GM23338 (cell line): Measurements from ENCODE around the gene FCN2. TPM values are rescaled to one million over a fixed set of nuclear protein-coding genes. Genes with fewer than 3 reads are reported as not detected.

Experiments
- ATAC-seq: fragments of 200-7000 bp; cut with Tn5 transposase; 3 replicates; pipeline ENCODE4 v1.9.1; 2020
- DNase-seq: peaks from one replicate; pipeline ENCODE4 v3.0.0-alpha.2; 2015; ENCODE audit warnings: low spot score
- H2AFZ ChIP-seq: fragments of 200-600 bp; sonication (generic); 2 replicates; pipeline ENCODE4 v1.8.0; 2016; ENCODE audit warnings: antibody characterized with exemption, mild to moderate bottlenecking, moderate library complexity
- H3F3A ChIP-seq: fragments of 200-600 bp; sonication (generic); replicated peaks from 2 replicates; pipeline ENCODE4 v1.8.0; 2017; ENCODE audit warnings: antibody characterized with exemption, mixed run types, low read depth
- H3K27ac ChIP-seq: fragments of 200-600 bp; sonication (generic); 2 replicates; pipeline ENCODE4 v1.6.1; 2016; ENCODE audit warnings: low read depth
- H3K27me3 ChIP-seq: fragments of 200-600 bp; sonication (generic); 2 replicates; pipeline ENCODE4 v1.8.0; 2016; ENCODE audit warnings: mild to moderate bottlenecking, mixed run types, moderate library complexity; ENCODE audit not compliant: insufficient read depth
- H3K36me3 ChIP-seq: fragments of 200-600 bp; sonication (generic); 2 replicates; pipeline ENCODE4 v1.8.0; 2016; ENCODE audit warnings: mild to moderate bottlenecking; ENCODE audit not compliant: insufficient read depth
- H3K4me1 ChIP-seq: fragments of 200-600 bp; sonication (generic); 2 replicates; pipeline ENCODE4 v1.8.0; 2016; ENCODE audit warnings: mild to moderate bottlenecking, moderate library complexity; ENCODE audit not compliant: insufficient read depth
- H3K4me2 ChIP-seq: fragments of 200-600 bp; sonication (generic); 2 replicates; pipeline ENCODE4 v1.7.1; 2017; ENCODE audit warnings: mixed run types
- H3K4me3 ChIP-seq: fragments of 200-600 bp; sonication (generic); 2 replicates; pipeline ENCODE4 v1.6.1; 2016; ENCODE audit warnings: mixed run types
- H3K79me2 ChIP-seq: fragments of 200-600 bp; sonication (generic); replicated peaks from 2 replicates; pipeline ENCODE4 v1.8.0; 2017; ENCODE audit warnings: mild to moderate bottlenecking; ENCODE audit not compliant: insufficient read depth
- H3K9me2 ChIP-seq: fragments of 200-600 bp; sonication (generic); 2 replicates; pipeline ENCODE4 v1.8.0; 2017; ENCODE audit not compliant: insufficient read depth
- H4K20me1 ChIP-seq: fragments of 200-600 bp; sonication (generic); replicated peaks from 2 replicates; pipeline ENCODE4 v1.8.0; 2017; ENCODE audit warnings: mild to moderate bottlenecking; ENCODE audit not compliant: insufficient read depth
- H3K27ac Mint-ChIP-seq: 2 replicates; pipeline ENCODE4 v1.8.0; 2020; ENCODE audit warnings: inconsistent platforms, mild to moderate bottlenecking, moderate library complexity, mixed read lengths
- H3K27me3 Mint-ChIP-seq: 3 replicates; pipeline ENCODE4 v1.8.0; 2022; ENCODE audit warnings: low read depth, mild to moderate bottlenecking, moderate library complexity, mixed read lengths, inconsistent platforms; ENCODE audit not compliant: insufficient read depth, poor library complexity
- H3K36me3 Mint-ChIP-seq: 3 replicates; pipeline ENCODE4 v1.8.0; 2021; ENCODE audit warnings: low read depth, mild to moderate bottlenecking, inconsistent platforms, moderate library complexity, mixed read lengths
- H3K4me1 Mint-ChIP-seq: 3 replicates; pipeline ENCODE4 v1.8.0; 2020; ENCODE audit warnings: mild to moderate bottlenecking, inconsistent platforms, mixed read lengths
- H3K4me3 Mint-ChIP-seq: 3 replicates; pipeline ENCODE4 v1.8.0; 2021; ENCODE audit warnings: moderate library complexity, mild to moderate bottlenecking, inconsistent platforms, mixed read lengths
- H3K9me3 Mint-ChIP-seq: 3 replicates; pipeline ENCODE4 v1.8.0; 2020; ENCODE audit warnings: moderate library complexity, mild to moderate bottlenecking, inconsistent platforms, mixed read lengths
- CREB1 ChIP-seq: fragments of 250-450 bp; sonication (Bioruptor Pico); IDR thresholded peaks from 2 replicates; pipeline ENCODE4 v1.5.0; 2020; ENCODE audit warnings: low read depth, mild to moderate bottlenecking, moderate library complexity
- ETS1 ChIP-seq: IDR thresholded peaks from 2 replicates; pipeline ENCODE4 v1.6.1; 2016; ENCODE audit warnings: antibody characterized with exemption
- EZH2 ChIP-seq: fragments of 200-600 bp; sonication (generic); IDR thresholded peaks from one replicate; pipeline ENCODE4 v1.8.0; 2017; ENCODE audit warnings: antibody characterized with exemption, mild to moderate bottlenecking, low read depth; ENCODE audit not compliant: unreplicated experiment
- EZH2phosphoT487 ChIP-seq: fragments of 200-600 bp; sonication (generic); IDR thresholded peaks from one replicate; pipeline ENCODE4 v1.8.1; 2018; ENCODE audit warnings: antibody characterized with exemption; ENCODE audit not compliant: unreplicated experiment
- JUNB ChIP-seq: IDR thresholded peaks from one replicate; pipeline ENCODE4 v1.6.1; 2016; ENCODE audit warnings: antibody characterized with exemption; ENCODE audit not compliant: unreplicated experiment
- NANOG ChIP-seq: IDR thresholded peaks from 2 replicates; pipeline ENCODE4 v1.6.1; 2016; ENCODE audit warnings: antibody characterized with exemption, borderline replicate concordance
- REST ChIP-seq: IDR thresholded peaks from one replicate; pipeline ENCODE4 v1.6.1; 2018; ENCODE audit warnings: antibody characterized with exemption; ENCODE audit not compliant: unreplicated experiment
- STAT1 ChIP-seq: IDR thresholded peaks from one replicate; pipeline ENCODE4 v1.6.1; 2016; ENCODE audit warnings: antibody characterized with exemption; ENCODE audit not compliant: unreplicated experiment
- ZNF114 ChIP-seq: fragments of 250-450 bp; sonication (Bioruptor Pico); IDR thresholded peaks from 2 replicates; pipeline ENCODE4 v1.5.0; 2020; ENCODE audit warnings: mild to moderate bottlenecking, moderate library complexity
- polyA plus RNA-seq: library from polyadenylated mRNA; unstranded; fragments of >200 nt; fragmentation: Nextera tagmentation; extraction: Ambion mirVana; gene quantifications from 2 replicates; pipeline ENCODE4 v1.2.1, GENCODE V29; 2016
- total RNA-seq: library from RNA; depleted of rRNA; stranded (reverse); fragments of >200 nt; shearing (Covaris generic); gene quantifications from 2 replicates; pipeline ENCODE4 v1.2.3, GENCODE V29; 2014
- TF ChIP-seq, protein P1 (sequence below), 2 experiments: fragments of 200-600 bp in 1 of 2; sonication (generic) in 1 of 2; conservative IDR thresholded peaks; 2 replicates each; pipeline versions ENCODE4 v1.5.1 to v1.6.1; 2016 to 2017; ENCODE audit warnings: antibody characterized with exemption in 2 of 2, low read depth in 2 of 2, mild to moderate bottlenecking in 2 of 2, moderate library complexity in 1 of 2

The FCN2 gene
- total and polyA plus RNA-seq, 2 experiments from 2014 or later, result not detected

DNA sequence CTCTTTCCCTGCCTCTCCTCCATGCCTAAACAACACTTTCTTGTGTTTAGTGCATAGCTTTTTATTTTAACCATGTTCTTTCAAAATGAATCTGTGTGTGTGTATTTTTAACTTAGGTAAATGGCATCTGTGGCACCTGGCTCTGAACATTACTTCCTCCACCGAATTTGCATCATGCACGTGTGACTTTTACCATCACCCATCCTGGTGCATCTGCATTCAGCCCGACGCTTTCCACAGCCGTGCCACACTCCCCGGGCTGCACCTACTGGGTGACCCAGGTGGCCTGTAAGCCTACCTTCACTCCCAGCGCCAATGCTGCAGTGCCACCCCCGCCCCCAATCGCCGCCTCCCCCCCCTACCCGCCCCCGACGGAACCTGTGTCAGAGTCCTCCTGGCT, 49.8 kb downstream of the FCN2 start:
- no peak overlapping the region; the same call in 2 of the 3 replicates for H3K4me3 Mint-ChIP-seq
- peaks cover 4% of the 10 kb centered on the region for H3K4me1 Mint-ChIP-seq
- no peak for DNase-seq
- no peak for ATAC-seq
- no peaks in the 10 kb centered on the region; the same call in 2 of the 3 replicates for H3K36me3 Mint-ChIP-seq
- no peak overlapping the region for H3K4me2 ChIP-seq
- no peak for TF ChIP-seq NANOG
- H4K20me1 ChIP-seq, result no peaks in the 10 kb centered on the region
- H2AFZ ChIP-seq, result no peak overlapping the region
- no peak overlapping the region for H3K27ac Mint-ChIP-seq
- H3F3A ChIP-seq, result no peaks in the 10 kb centered on the region
- no peaks in the 10 kb centered on the region; the same call in 2 of the 3 replicates for H3K9me3 Mint-ChIP-seq
- H3K4me3 ChIP-seq, result no peak overlapping the region
- peaks cover 11% of the 10 kb centered on the region for H3K27me3 Mint-ChIP-seq
- no peak overlapping the region for H3K27ac ChIP-seq
- H3K36me3 ChIP-seq, result no peaks in the 10 kb centered on the region
- H3K4me1 ChIP-seq, result no peaks in the 10 kb centered on the region
- H3K9me2 ChIP-seq, result 0 out of 2 replicates have a peak, but pooled peaks cover 3% of the 10 kb centered on the region
- no peaks in the 10 kb centered on the region for H3K27me3 ChIP-seq
- no peaks in the 10 kb centered on the region for H3K79me2 ChIP-seq

DNA sequence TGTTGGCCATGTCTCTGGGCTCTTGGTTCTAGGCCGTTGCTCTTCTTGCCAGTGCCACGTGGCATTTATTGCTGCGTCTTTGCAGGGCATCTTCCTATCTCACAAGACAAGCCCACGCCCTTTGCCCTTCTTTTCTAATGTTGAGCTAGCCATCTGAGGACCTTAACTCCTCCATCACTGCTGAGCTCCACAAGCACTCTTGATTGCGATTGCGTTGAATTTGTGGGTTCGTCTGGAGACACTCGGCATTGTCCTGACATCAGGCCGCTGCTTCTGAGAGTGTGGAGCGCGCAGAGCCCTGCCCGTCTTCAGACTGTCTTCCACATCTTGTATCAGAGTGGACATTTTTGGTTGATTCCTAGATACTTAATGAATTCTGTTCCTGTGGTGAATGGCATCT, 51.6 kb downstream of the FCN2 start:
- H3K36me3 Mint-ChIP-seq, result no peaks in the 10 kb centered on the region; the same call in 2 of the 3 replicates
- ATAC-seq (no peak), DNase-seq (no peak)
- H3K27ac Mint-ChIP-seq, result no peak overlapping the region
- Histone ChIP-seq H3K9me2 (0 out of 2 replicates have a peak, but pooled peaks cover 3% of the 10 kb centered on the region), H3K79me2 (no peaks in the 10 kb centered on the region), H3F3A (no peaks in the 10 kb centered on the region), H3K4me2 (no peak overlapping the region), H3K36me3 (no peaks in the 10 kb centered on the region), H3K27me3 (no peaks in the 10 kb centered on the region), H3K4me3 (no peak overlapping the region), H4K20me1 (no peaks in the 10 kb centered on the region), H3K4me1 (no peaks in the 10 kb centered on the region), H2AFZ (no peak overlapping the region), H3K27ac (no peak overlapping the region)
- H3K9me3 Mint-ChIP-seq, result no peaks in the 10 kb centered on the region
- H3K27me3 Mint-ChIP-seq, result peaks cover 14% of the 10 kb centered on the region
- H3K4me1 Mint-ChIP-seq, result peaks cover 4% of the 10 kb centered on the region
- no peak overlapping the region for H3K4me3 Mint-ChIP-seq
- no peak for TF ChIP-seq STAT1
- TF ChIP-seq JUNB, result no peak

DNA sequence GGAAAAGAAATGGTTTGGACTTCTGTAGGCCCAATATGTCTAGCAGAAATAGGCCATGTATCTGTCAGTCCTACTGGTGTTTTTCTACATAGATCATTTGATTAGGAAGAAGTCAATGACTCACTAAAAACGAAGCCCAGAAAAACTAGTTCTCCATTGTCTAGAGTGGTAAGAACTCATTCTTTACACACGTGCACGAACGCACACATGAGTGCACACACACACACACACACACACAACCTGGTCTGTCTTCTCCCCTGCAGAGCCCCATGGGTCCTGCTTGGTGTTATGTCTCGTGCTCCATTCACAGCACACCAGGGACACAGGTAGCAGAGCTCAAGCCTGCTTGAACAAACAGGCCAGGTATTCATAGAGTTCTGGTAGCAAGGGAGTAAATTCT, 52.0 kb downstream of the FCN2 start:
- H3K4me2 ChIP-seq, result no peak overlapping the region
- no peaks in the 10 kb centered on the region for H4K20me1 ChIP-seq
- H3K27ac ChIP-seq, result no peak overlapping the region
- DNase-seq, result no peak
- no peaks in the 10 kb centered on the region for H3F3A ChIP-seq
- H2AFZ ChIP-seq, result no peak overlapping the region
- Mint-ChIP-seq H3K27me3 (peaks cover 16% of the 10 kb centered on the region), H3K9me3 (no peaks in the 10 kb centered on the region), H3K4me1 (peaks cover 4% of the 10 kb centered on the region), H3K27ac (no peak overlapping the region), H3K36me3 (no peaks in the 10 kb centered on the region; the same call in 2 of the 3 replicates), H3K4me3 (no peak overlapping the region)
- no peak for ATAC-seq
- H3K9me2 ChIP-seq, result 0 out of 2 replicates have a peak, but pooled peaks cover 3% of the 10 kb centered on the region
- H3K27me3 ChIP-seq, result no peaks in the 10 kb centered on the region
- no peak overlapping the region for H3K4me3 ChIP-seq
- no peaks in the 10 kb centered on the region for H3K4me1 ChIP-seq
- no peaks in the 10 kb centered on the region for H3K79me2 ChIP-seq
- H3K36me3 ChIP-seq, result no peaks in the 10 kb centered on the region
- no peak for TF ChIP-seq EZH2phosphoT487
- TF ChIP-seq, protein P1, sequence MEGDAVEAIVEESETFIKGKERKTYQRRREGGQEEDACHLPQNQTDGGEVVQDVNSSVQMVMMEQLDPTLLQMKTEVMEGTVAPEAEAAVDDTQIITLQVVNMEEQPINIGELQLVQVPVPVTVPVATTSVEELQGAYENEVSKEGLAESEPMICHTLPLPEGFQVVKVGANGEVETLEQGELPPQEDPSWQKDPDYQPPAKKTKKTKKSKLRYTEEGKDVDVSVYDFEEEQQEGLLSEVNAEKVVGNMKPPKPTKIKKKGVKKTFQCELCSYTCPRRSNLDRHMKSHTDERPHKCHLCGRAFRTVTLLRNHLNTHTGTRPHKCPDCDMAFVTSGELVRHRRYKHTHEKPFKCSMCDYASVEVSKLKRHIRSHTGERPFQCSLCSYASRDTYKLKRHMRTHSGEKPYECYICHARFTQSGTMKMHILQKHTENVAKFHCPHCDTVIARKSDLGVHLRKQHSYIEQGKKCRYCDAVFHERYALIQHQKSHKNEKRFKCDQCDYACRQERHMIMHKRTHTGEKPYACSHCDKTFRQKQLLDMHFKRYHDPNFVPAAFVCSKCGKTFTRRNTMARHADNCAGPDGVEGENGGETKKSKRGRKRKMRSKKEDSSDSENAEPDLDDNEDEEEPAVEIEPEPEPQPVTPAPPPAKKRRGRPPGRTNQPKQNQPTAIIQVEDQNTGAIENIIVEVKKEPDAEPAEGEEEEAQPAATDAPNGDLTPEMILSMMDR (conservative IDR thresholded peaks at IDR 0.05; ENCODE audit: low read depth in 2 of 2), result no peak
- no peak for TF ChIP-seq EZH2
- no peak for TF ChIP-seq ETS1
- TF ChIP-seq ZNF114 (CRISPR knock-in tag), result no peak
- TF ChIP-seq STAT1, result no peak
- TF ChIP-seq REST, result no peak
- no peak for TF ChIP-seq CREB1
